DND-41 (cell line): Measurements from ENCODE around the gene SMIM21.

Source experiments
- CTCF ChIP-seq: IDR thresholded peaks from 2 replicates; pipeline ENCODE4 v1.5.1; 2012; ENCODE audit warnings: borderline replicate concordance, low read length, moderate library complexity, mild to moderate bottlenecking; ENCODE audit not compliant: poor library complexity, severe bottlenecking; ENCODE audit errors: extremely low read depth
- EZH2 ChIP-seq: IDR thresholded peaks from 3 replicates; pipeline ENCODE4 v1.6.1; 2012; ENCODE audit warnings: borderline replicate concordance, low read depth, mild to moderate bottlenecking, moderate library complexity, low read length, inconsistent platforms; ENCODE audit not compliant: severe bottlenecking

GRCh38 chr18:75377926-75378325 is 49.6 kb downstream of the SMIM21 start:
- TF ChIP-seq CTCF (no peak), EZH2 (no peak)
